HCT116 (cell line): Measurements from ENCODE around the gene FCRL6. TPM values are rescaled to one million over a fixed set of nuclear protein-coding genes. Genes with fewer than 3 reads are reported as not detected.
A peak's percentile ranks its signal among the peaks of the same experiment; 100 is the strongest.

Source experiments
- ATAC-seq: fragments of 200-7000 bp; cut with Tn5 transposase; 2 replicates; pipeline ENCODE4 v1.9.1; 2020; ENCODE audit warnings: mild to moderate bottlenecking, moderate library complexity
- BruUV-seq: library from RNA; stranded (reverse); fragments of 400-500 nt; replicated peaks from 2 replicates; lab custom pipeline; 2021; lab: Mats Ljungman, UMichigan
- CTCF ChIA-PET: fragments of 300-600 bp; sonication (Branson Sonifier 250); formaldehyde crosslinking; loops from one replicate; lab custom pipeline; 2021; ENCODE audit warnings: antibody characterized with exemption; lab: Charles Lee
- POLR2A ChIA-PET: fragments of 300-600, 350-600 bp; sonication (Branson Sonifier 250); formaldehyde crosslinking; loops from one replicate; lab custom pipeline; 2021; ENCODE audit warnings: antibody characterized with exemption; lab: Charles Lee
- RAD21 ChIA-PET, 2 experiments: fragments of 300-600 bp; sonication (Branson Sonifier 250); formaldehyde crosslinking; loops; one replicate each; lab custom pipeline; 2023; ENCODE audit warnings: low total read pairs in 2 of 2; ENCODE audit not compliant: uncharacterized antibody in 2 of 2, unreplicated experiment in 2 of 2, low non-redundant PET in 1 of 2; lab: Charles Lee
- DNase-seq: peaks from one replicate; pipeline ENCODE4 v3.0.0-alpha.2; 2010; ENCODE audit warnings: low read depth, low spot score
- H2AFZ ChIP-seq: fragments of 200-600 bp; shearing (Covaris generic), sonication (generic); 2 replicates; pipeline ENCODE4 v1.6.1; 2017; ENCODE audit warnings: low read depth, mixed run types, mixed read lengths, antibody characterized with exemption, low read length; ENCODE audit not compliant: poor library complexity, severe bottlenecking
- H3K27ac ChIP-seq: 2 replicates; pipeline ENCODE4 v1.5.1; 2012; ENCODE audit warnings: low read depth, low read length
- H3K27me3 ChIP-seq: fragments of 200-600 bp; sonication (generic); 2 replicates; pipeline ENCODE4 v1.6.1; 2016; ENCODE audit warnings: mixed run types, low read length, mixed read lengths; ENCODE audit not compliant: insufficient read depth
- H3K36me3 ChIP-seq, 2 experiments: fragments of 200-500 bp in 1 of 2; fragments of 200-600 bp in 1 of 2; sonication (Bioruptor generic) in 1 of 2; sonication (generic) in 1 of 2; 2 replicates each; pipeline versions ENCODE4 v1.5.1 to v1.6.1; 2014 to 2016; ENCODE audit warnings: low read length in 2 of 2, inconsistent platforms in 1 of 2, mixed read lengths in 1 of 2, mixed run types in 1 of 2; ENCODE audit not compliant: insufficient read depth in 2 of 2, control insufficient read depth in 1 of 2
- H3K4me1 ChIP-seq, 2 experiments: fragments of 200-600 bp in 1 of 2; sonication (generic) in 1 of 2; 2 replicates each; pipeline versions ENCODE4 v1.5.1 to v1.6.1; 2012 to 2017; ENCODE audit warnings: low read length in 2 of 2, inconsistent platforms in 1 of 2, mild to moderate bottlenecking in 1 of 2, mixed read lengths in 1 of 2, mixed run types in 1 of 2, moderate library complexity in 1 of 2; ENCODE audit not compliant: insufficient read depth in 2 of 2, control insufficient read depth in 1 of 2
- H3K4me2 ChIP-seq: fragments of 200-600 bp; sonication (generic); 2 replicates; pipeline ENCODE4 v1.6.1; 2017; ENCODE audit warnings: mixed run types, low read length, mixed read lengths
- H3K4me3 ChIP-seq, 2 experiments: fragments of 200-600 bp in 1 of 2; sonication (generic) in 1 of 2; replicated peaks in 1 of 2; 2 replicates each; pipeline ENCODE4 v1.5.1; 2011 to 2016; ENCODE audit warnings: low read length in 2 of 2, control low read depth in 1 of 2, low read depth in 1 of 2, mild to moderate bottlenecking in 1 of 2, mixed read lengths in 1 of 2, mixed run types in 1 of 2
- H3K79me2 ChIP-seq: fragments of 200-600 bp; sonication (generic); 2 replicates; pipeline ENCODE4 v1.6.1; 2017; ENCODE audit warnings: mild to moderate bottlenecking, mixed run types, low read length, moderate library complexity, mixed read lengths; ENCODE audit not compliant: insufficient read depth
- H3K9ac ChIP-seq: fragments of 200-600 bp; sonication (generic); 2 replicates; pipeline ENCODE4 v1.6.1; 2016; ENCODE audit warnings: low read length, mixed read lengths
- H3K9me2 ChIP-seq: fragments of 200-600 bp; sonication (generic), shearing (Covaris generic); 2 replicates; pipeline ENCODE4 v1.6.1; 2017; ENCODE audit warnings: mixed run types, mild to moderate bottlenecking, moderate library complexity; ENCODE audit not compliant: insufficient read depth
- H3K9me3 ChIP-seq, 2 experiments: fragments of 200-500 bp in 1 of 2; fragments of 200-600 bp in 1 of 2; sonication (Bioruptor generic) in 1 of 2; sonication (generic) in 1 of 2; 2 replicates each; pipeline ENCODE4 v1.6.1; 2014 to 2017; ENCODE audit warnings: low read length in 2 of 2, mixed read lengths in 2 of 2, inconsistent platforms in 1 of 2, low read depth in 1 of 2, mild to moderate bottlenecking in 1 of 2, mixed run types in 1 of 2, moderate library complexity in 1 of 2; ENCODE audit not compliant: control insufficient read depth in 1 of 2, insufficient read depth in 1 of 2
- H4K20me1 ChIP-seq: fragments of 200-600 bp; sonication (generic), shearing (Covaris generic); 2 replicates; pipeline ENCODE4 v1.6.1; 2017; ENCODE audit warnings: mixed run types, mild to moderate bottlenecking, moderate library complexity; ENCODE audit not compliant: insufficient read depth
- CEBPB ChIP-seq: IDR thresholded peaks from 2 replicates; pipeline ENCODE4 v1.6.1; 2012; ENCODE audit warnings: low read depth
- EGR1 ChIP-seq: IDR thresholded peaks from 2 replicates; pipeline ENCODE4 v1.6.1; 2012; ENCODE audit warnings: low read depth
- ELF1 ChIP-seq: IDR thresholded peaks from 2 replicates; pipeline ENCODE4 v1.6.1; 2012; ENCODE audit warnings: low read depth, borderline replicate concordance
- EZH2phosphoT487 ChIP-seq: fragments of 200-600 bp; IDR thresholded peaks from 2 replicates; pipeline ENCODE4 v1.6.1; 2018; ENCODE audit warnings: antibody characterized with exemption, borderline replicate concordance
- FOSL1 ChIP-seq: IDR thresholded peaks from 2 replicates; pipeline ENCODE4 v1.6.1; 2012; ENCODE audit warnings: low read depth
- POLR2A ChIP-seq: IDR thresholded peaks from 2 replicates; pipeline ENCODE4 v1.7.0; 2011; ENCODE audit warnings: borderline replicate concordance; ENCODE audit not compliant: insufficient read depth, insufficient read length; ENCODE audit errors: extremely low read depth
- POLR2AphosphoS5 ChIP-seq: IDR thresholded peaks from 2 replicates; pipeline ENCODE4 v1.6.1; 2011; ENCODE audit warnings: mild to moderate bottlenecking, low read depth, low read length, moderate library complexity
- RAD21 ChIP-seq: IDR thresholded peaks from 2 replicates; pipeline ENCODE4 v1.6.1; 2012; ENCODE audit warnings: low read depth, mild to moderate bottlenecking
- TCF7L2 ChIP-seq: IDR thresholded peaks from 2 replicates; pipeline ENCODE4 v1.7.0; 2011; ENCODE audit warnings: borderline replicate concordance, inconsistent platforms; ENCODE audit not compliant: insufficient read depth, insufficient read length; ENCODE audit errors: extremely low read depth
- YY1 ChIP-seq: IDR thresholded peaks from 2 replicates; pipeline ENCODE4 v1.6.1; 2011; ENCODE audit warnings: low read length, low read depth, moderate library complexity, mild to moderate bottlenecking; ENCODE audit not compliant: insufficient replicate concordance; ENCODE audit errors: extremely low read depth
- ZFX ChIP-seq: fragments of 450-650 bp; IDR thresholded peaks from 2 replicates; pipeline ENCODE4 v1.6.1; 2017
- ZNF274 ChIP-seq: fragments of 200-500 bp; sonication (Bioruptor generic); IDR thresholded peaks from 2 replicates; pipeline ENCODE4 v1.6.1; 2014; ENCODE audit warnings: mild to moderate bottlenecking, low read depth, low read length, inconsistent platforms
- intact Hi-C: fragments of 100-400 bp; cut with micrococcal nuclease; formaldehyde crosslinking; loops from 2 replicates; pipeline ENCODE4 v1.10.0; 2022
- total RNA-seq: library from RNA; stranded (reverse); gene quantifications from one replicate; pipeline ENCODE4 v1.2.1, GENCODE V29; 2021; ENCODE audit not compliant: unreplicated experiment
- TF ChIP-seq, protein P1 (sequence below): IDR thresholded peaks from 2 replicates; pipeline ENCODE4 v1.6.1; 2011; ENCODE audit warnings: mild to moderate bottlenecking, low read length, moderate library complexity; ENCODE audit not compliant: insufficient replicate concordance; ENCODE audit errors: extremely low read depth
- TF ChIP-seq, protein P2 (sequence below): IDR thresholded peaks from 2 replicates; pipeline ENCODE4 v1.6.1; 2012

Gene FCRL6
- total RNA-seq, 1 experiment from 2014 or later, result not detected

DNA sequence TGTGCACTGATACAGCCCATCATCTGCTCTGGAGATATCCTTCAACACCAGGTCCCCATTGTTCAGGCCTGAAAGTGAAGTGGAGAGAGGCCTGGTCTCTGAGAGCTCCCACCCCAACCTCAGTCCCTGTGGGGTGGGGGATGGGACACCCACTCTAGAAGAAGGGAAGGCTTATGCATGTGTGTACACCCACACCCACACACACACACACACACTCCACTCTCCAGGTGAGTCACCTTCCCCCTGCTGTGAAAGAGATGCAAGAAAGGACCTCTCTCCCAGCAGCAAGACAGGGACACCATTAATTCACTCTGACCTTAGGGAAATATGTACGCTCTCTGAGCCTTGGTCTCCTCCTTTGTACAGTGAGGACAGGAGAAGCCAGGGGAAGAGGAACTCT is 54.4 kb downstream of the FCRL6 start:
- no peak for DNase-seq
- peak overlapping the region; percentile 62 for H3K4me2 ChIP-seq
- no peak overlapping the region for H3K4me3 ChIP-seq
- ATAC-seq, result no peak
- no peaks in the 10 kb centered on the region for H3K36me3 ChIP-seq
- H4K20me1 ChIP-seq, result no peaks in the 10 kb centered on the region
- H3K9me2 ChIP-seq, result no peaks in the 10 kb centered on the region
- H3K9ac ChIP-seq, result no peak overlapping the region
- no peak overlapping the region for H2AFZ ChIP-seq
- intact Hi-C loops, result no loop called here
- H3K27me3 ChIP-seq, result no peaks in the 10 kb centered on the region
- ChIA-PET CTCF (interaction anchor here (1.3 kb wide), 1 partner anchor 58 kb away, joined by 4 read pairs; no protein-coding TSS in a partner anchor), POLR2A (interaction anchor here (0.6 to 1.4 kb wide), 2 partner anchors 12 to 79 kb away, joined by 3 read pairs; no protein-coding TSS in a partner anchor), RAD21 (no interaction called here)
- no peaks in the 10 kb centered on the region for H3K79me2 ChIP-seq
- no TSS peak for BruUV-seq
- TF ChIP-seq POLR2A (no peak), TCF7L2 (no peak), RAD21 (no peak), CEBPB (no peak), ZNF274 (no peak), ELF1 (no peak), FOSL1 (no peak), POLR2AphosphoS5 (no peak), EZH2phosphoT487 (no peak), ZFX (no peak), EGR1 (no peak), YY1 (no peak)
- TF ChIP-seq, protein P1, sequence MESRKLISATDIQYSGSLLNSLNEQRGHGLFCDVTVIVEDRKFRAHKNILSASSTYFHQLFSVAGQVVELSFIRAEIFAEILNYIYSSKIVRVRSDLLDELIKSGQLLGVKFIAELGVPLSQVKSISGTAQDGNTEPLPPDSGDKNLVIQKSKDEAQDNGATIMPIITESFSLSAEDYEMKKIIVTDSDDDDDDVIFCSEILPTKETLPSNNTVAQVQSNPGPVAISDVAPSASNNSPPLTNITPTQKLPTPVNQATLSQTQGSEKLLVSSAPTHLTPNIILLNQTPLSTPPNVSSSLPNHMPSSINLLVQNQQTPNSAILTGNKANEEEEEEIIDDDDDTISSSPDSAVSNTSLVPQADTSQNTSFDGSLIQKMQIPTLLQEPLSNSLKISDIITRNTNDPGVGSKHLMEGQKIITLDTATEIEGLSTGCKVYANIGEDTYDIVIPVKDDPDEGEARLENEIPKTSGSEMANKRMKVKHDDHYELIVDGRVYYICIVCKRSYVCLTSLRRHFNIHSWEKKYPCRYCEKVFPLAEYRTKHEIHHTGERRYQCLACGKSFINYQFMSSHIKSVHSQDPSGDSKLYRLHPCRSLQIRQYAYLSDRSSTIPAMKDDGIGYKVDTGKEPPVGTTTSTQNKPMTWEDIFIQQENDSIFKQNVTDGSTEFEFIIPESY, result no peak
- TF ChIP-seq, protein P2, sequence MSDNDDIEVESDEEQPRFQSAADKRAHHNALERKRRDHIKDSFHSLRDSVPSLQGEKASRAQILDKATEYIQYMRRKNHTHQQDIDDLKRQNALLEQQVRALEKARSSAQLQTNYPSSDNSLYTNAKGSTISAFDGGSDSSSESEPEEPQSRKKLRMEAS, result no peak
- H3K9me3 ChIP-seq, result no peaks in the 10 kb centered on the region
- H3K4me1 ChIP-seq, result peaks cover 21 to 32% of the 10 kb centered on the region in 2 experiments
- no peak overlapping the region for H3K27ac ChIP-seq
